Jurkat, Clone E6-1 (cell line): ENCODE measurements around the gene PRDM13.
"Not testable (repeated sequence)": the region's sequence is repeated elsewhere in the genome, so short reads cannot be mapped to it uniquely, and the experiment has no call there.

Source experiments
- DNase-seq: peaks from one replicate; pipeline ENCODE4 v3.0.0-alpha.2; 2011; ENCODE audit warnings: low read depth, low spot score
- H3K4me3 ChIP-seq: 2 replicates; pipeline ENCODE4 v1.5.1; 2011; ENCODE audit warnings: mild to moderate bottlenecking, low read length, control low read depth, moderate library complexity

Gene PRDM13

DNA sequence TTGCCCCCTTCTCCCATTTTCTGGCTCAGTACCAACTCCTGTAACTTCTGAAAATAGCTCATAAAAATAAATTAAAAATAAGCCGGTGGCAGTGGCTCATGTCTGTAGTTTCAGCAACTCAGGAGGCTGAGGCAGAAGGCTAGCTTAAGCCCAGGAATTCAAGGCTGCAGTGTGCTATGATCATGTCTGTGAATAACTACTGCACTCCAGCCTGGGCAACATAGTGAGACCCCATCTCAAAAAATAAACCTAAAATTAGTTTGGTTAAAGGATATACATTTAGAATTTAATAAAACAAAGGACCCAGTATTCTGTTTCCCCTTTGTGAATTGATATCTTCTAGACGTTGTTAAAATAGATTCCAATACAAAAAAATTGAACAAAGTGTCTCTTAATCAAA is 10.5 kb downstream of the PRDM13 start:
- no peak overlapping the region for H3K4me3 ChIP-seq
- no peak for DNase-seq

DNA sequence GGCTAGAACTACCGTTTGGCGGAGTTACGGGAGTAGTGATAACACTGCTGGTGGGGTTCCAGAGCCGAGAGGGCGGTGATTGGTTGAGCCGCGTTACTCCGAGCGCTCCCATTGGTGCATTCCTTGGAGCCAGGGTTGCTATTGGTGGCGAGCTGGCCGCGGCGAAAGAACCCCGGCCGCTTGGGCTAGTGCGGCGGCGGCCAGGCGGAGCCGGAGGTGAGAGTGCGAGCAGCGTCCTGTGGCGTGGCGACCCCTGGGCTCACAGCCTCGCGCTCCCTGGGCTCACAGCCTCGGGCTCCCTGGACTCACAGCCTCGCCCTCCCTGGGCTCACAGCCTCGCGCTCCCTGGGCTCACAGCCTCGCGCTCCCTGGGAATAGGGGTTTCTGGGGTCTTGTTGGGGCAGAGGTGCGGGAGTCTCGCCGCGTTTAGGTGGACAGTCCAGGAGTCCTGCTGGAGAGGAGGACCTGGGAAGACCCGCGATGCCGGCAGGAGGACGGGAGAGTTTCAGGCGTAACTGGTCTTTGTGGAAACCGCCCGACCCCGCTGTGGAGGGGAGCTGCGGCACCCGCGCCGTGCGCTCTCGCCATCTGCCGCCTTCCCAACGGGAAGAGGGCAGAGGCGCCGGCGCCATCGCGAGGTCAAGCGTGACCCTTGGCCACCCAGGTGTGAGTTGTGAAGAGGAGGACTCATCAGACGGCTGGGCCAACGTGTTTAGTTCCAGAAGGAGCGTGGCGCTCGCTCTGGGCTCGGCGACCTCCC is 12.2 kb downstream of the PRDM13 start:
- H3K4me3 ChIP-seq, result no peak overlapping the region
- DNase-seq, result no peak

DNA sequence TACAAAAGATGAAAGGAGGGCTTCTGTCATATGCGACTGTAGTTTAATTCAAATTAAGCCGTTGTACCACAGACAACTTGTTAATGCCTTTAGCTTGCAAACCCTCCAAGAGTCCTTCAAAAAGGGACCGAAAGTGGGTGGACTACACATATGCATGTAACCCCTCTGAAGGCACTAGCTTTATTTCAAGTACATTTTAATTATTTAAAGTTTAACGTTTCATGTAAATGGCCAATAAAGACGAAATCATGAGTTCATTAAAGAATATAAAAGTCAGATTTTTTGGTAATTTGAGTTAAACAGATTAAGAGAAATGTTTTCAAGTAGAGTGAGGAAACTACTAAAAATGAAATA is 12.8 kb downstream of the PRDM13 start:
- no peak overlapping the region for H3K4me3 ChIP-seq
- no peak for DNase-seq

DNA sequence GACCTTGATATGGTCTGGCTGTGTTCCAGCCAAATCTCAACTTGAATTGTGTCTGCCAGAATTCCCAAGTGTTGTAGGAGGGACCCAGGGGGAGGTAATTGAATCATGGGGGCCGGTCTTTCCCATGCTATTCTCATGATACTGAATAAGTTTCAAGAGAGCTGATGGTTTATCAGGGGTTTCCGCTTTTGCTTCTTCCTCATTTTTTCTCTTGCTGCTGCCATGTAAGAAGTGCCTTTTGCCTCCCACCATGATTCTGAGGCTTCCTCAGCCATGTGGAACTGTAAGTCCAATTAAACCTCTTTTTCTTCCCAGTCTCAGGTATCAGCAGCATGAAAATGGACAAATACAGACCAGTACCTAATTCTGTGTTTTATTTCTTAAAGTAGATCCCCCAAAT is 15.4 kb downstream of the PRDM13 start:
- not testable (repeated sequence) for H3K4me3 ChIP-seq, DNase-seq

DNA sequence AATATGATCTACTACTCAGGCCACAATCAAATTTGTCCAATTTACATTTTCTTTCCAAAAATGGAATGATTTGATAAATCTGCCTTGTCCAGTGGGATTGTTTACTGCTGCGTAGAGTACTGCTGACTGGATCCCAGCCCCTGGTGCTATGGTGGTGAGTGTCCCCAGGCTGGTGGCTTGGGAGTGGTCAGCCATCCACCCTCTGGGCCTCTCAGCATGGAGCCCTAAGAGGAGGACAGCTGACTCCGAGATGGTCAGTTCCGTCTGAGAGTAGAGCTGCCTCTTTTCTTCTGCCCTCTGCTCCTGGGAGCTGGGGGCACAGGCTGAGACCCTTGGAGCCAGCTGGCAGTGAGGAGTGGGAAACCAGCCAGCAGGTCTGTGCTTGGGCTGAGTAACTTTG is 22.7 kb downstream of the PRDM13 start:
- no peak for DNase-seq
- no peak overlapping the region for H3K4me3 ChIP-seq

DNA sequence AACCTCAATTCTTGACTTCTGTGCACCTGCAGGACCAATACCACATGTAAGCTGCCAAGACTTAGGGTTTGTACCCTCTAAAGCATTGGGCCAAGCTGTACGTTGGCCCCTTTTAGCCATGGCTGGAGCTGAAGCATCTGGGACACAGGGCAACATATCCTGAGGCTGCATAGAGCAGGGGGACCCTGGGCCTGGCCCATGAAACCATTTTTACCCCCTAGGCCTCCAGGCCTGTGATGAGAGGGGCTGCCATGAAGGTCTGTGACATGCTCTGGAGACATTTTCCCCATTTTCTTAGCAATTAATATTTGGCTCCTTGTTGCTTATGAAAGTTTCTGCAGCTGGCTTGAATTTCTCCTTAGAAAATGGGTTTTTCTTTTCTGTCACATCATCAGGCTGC is 31.0 kb downstream of the PRDM13 start:
- no peak overlapping the region for H3K4me3 ChIP-seq
- no peak for DNase-seq

DNA sequence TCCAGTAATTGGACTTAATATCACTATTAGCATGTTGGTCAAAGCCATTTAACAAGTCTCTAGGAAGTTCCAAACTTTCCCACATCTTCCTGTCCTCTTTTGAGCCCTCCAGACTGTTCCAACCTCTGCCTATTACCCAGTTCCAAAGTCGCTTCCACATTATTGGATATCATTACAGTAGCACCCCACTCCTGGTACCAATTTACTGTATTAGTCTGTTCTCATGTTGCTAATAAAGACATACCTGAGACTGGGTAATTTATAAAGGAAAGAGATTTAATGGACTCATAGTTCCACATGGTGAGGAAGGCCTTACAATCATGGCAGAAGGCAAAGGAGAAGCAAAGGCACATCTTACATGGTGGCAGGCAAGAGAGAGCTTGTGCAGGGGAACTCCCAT is 31.7 kb downstream of the PRDM13 start:
- DNase-seq, H3K4me3 ChIP-seq: not testable (repeated sequence)

DNA sequence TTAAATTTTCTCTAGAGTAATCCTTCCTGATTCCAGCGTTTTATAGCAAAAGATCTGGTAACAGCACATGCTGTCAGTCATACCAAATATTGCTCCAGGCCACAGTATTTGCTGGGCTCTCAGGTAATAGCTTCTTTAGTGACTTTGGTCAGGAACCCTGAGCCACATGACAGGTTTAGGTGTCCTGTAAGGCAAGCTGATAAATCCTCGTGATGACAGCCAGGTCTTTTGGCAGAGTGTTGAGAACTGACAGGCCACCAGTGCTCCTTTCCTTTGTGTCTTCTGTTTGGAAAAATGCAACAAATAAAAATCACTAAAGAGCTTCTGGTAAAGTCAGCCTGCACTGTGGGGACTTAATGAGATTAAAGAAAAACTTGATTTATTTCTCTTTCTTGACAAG is 34.6 kb downstream of the PRDM13 start:
- DNase-seq, result no peak
- no peak overlapping the region for H3K4me3 ChIP-seq

DNA sequence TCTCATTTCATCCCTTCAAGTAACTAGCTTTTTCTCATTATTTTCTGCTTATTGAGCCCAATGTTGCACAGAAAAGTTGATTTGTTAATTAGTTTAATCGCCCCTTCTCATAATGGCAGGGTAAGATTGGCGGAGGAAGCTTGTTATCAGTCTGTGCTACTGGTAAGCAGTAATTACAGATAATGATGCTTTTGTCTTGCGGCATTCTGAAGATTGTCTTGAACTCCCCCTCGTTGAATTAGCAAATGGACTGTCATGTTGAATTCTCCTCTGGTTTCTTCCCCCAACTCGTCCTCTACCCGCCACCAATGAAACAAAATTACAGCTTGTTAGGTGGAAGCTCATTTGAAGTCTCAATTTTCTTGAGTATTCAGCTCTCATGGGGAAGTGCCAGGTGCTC is 39.4 kb downstream of the PRDM13 start:
- no peak overlapping the region for H3K4me3 ChIP-seq

DNA sequence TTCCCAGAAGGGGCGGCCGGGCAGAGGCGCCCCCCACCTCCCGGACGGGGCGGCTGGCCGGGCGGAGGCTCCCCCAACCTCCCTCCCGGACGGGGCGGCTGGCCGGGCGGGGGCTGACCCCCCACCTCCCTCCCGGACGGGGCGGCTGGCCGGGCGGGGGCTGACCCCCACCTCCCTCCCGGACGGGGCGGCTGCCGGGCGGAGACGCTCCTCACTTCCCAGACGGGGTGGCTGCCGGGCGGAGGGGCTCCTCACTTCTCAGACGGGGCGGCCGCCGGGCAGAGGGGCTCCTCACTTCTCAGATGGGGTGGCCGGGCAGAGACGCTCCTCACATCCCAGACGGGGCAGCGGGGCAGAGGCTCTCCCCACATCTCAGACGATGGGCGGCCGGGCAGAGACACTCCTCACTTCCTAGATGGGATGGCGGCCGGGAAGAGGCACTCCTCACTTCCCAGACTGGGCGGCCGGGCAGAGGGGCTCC is 43.5 kb downstream of the PRDM13 start:
- not testable (repeated sequence) for DNase-seq, H3K4me3 ChIP-seq

More for the DNA sequence above, 39.4 kb downstream of the PRDM13 start:
- no peak for DNase-seq

DNA sequence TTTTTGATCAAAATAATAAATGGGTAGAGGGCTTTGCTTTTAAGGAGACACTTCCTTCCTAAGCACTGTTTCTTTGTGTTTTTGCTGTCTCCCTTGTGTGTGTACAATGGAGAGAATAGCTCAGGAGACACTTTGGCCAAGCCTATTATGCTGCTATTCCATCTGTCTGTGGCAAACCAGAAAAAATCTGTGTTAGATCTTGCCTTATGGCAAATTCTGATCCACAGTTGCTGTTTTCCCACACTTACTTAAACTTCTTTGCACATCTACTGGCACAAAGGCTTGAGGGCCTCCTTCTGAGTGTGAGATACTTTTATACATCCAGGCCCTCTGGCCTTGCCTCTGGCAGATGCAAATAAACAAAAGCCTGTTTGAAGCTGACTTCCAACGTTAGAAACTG is 53.6 kb downstream of the PRDM13 start:
- no peak for DNase-seq
- no peak overlapping the region for H3K4me3 ChIP-seq

DNA sequence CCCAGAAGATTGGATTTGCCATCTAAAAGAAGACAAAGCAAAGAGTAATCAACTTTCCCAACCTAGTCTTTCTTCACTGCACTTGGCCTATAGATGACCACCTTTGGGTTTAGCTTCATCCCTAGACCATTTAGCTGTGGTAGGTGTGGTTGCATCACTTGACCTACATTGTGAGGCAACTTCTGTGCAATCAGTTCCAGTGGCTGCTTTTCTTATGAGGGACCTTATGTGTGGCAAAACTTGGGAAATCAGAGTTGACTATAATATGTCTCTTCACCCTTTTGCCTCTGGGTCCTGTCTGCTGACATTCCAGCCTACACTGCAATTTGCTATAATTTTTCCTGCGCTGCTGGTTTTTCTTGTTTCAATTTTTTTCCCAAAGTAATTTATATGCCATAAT is 55.2 kb downstream of the PRDM13 start:
- H3K4me3 ChIP-seq, result no peak overlapping the region
- no peak for DNase-seq

DNA sequence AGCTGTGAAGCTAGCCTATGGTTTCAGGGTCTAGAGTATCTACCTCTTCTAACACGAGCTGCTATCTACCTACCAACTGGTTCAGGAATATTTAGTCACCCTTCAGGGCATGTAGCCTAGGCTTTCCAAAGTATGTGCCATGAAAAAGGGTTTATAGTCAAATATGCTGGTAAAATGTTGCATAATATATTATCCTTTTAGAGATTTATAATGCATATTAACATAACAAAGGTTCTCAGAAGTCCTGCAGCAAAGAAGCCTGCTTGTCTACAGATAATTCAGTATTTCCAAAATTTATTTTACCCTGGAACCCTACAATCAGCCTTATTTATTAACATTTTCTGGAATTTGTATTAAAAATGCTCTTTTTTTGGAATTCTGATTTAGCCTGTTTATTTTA is 56.0 kb downstream of the PRDM13 start:
- DNase-seq, result no peak
- no peak overlapping the region for H3K4me3 ChIP-seq
